ENCODE results near the gene MAML3. TPM values are rescaled to one million over a fixed set of nuclear protein-coding genes. Genes with fewer than 3 reads are reported as not detected.

The MAML3 gene
- total and polyA plus RNA-seq, 2 experiments from 2014 or later = 4.1 to 11.2 TPM

DNA sequence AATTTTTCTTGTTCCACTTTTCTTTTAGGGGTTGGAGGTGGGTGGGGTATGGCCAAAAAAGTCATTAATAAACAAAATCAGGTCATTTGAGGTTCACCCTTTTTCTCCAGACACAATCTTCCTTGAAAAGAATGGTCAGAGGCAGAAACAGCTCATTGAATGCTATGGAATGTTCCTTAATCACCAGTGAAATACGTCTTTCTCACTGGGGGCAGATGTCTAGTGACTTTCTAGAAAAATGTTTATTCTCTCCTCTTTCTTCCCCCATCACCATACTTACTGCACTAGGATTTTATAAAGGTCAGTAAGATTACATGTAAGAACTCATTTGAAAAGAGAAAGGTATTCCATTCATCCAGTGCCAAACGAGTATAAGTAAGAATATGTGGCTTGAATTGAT, 443.9 kb downstream of the MAML3 start:
- WGBS (ENCODE audit: low lambda C conversion rate, missing lambda C conversion rate) = 86% methylated on average over 2 of the region's 2 CpGs
- H3K27me3 ChIP-seq = no peaks in the 10 kb centered on the region
- H3K36me3 ChIP-seq (replicated peaks; ENCODE audit: insufficient read depth, low read depth) = peaks cover 4% of the 10 kb centered on the region
- no peak overlapping the region for H3K4me3 ChIP-seq
- no peaks in the 10 kb centered on the region for H3K9me3 ChIP-seq (ENCODE audit: low read depth)
- no peaks in the 10 kb centered on the region for H4K20me1 ChIP-seq (ENCODE audit: insufficient read depth, poor library complexity, severe bottlenecking)
- no peaks in the 10 kb centered on the region for H3K9me2 ChIP-seq (replicated peaks; ENCODE audit: insufficient read depth)
- no peak for DNase-seq (ENCODE audit: low spot score)
- no peak overlapping the region for H3K4me2 ChIP-seq
- TF ChIP-seq EZH2phosphoT487 (IDR thresholded peaks at IDR 0.05; ENCODE audit: low read depth, severe bottlenecking, unreplicated experiment) (no peak), EZH2 (IDR thresholded peaks at IDR 0.05; ENCODE audit: borderline replicate concordance) (no peak)
- TF ChIP-seq, protein P1, sequence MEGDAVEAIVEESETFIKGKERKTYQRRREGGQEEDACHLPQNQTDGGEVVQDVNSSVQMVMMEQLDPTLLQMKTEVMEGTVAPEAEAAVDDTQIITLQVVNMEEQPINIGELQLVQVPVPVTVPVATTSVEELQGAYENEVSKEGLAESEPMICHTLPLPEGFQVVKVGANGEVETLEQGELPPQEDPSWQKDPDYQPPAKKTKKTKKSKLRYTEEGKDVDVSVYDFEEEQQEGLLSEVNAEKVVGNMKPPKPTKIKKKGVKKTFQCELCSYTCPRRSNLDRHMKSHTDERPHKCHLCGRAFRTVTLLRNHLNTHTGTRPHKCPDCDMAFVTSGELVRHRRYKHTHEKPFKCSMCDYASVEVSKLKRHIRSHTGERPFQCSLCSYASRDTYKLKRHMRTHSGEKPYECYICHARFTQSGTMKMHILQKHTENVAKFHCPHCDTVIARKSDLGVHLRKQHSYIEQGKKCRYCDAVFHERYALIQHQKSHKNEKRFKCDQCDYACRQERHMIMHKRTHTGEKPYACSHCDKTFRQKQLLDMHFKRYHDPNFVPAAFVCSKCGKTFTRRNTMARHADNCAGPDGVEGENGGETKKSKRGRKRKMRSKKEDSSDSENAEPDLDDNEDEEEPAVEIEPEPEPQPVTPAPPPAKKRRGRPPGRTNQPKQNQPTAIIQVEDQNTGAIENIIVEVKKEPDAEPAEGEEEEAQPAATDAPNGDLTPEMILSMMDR (IDR thresholded peaks at IDR 0.05; ENCODE audit: poor library complexity) = no peak
- H3K4me1 ChIP-seq (ENCODE audit: insufficient read depth) = no peaks in the 10 kb centered on the region
- no peaks in the 10 kb centered on the region for H3K79me2 ChIP-seq
- no peak overlapping the region for H3K27ac ChIP-seq
- no peak overlapping the region for H2AFZ ChIP-seq

DNA sequence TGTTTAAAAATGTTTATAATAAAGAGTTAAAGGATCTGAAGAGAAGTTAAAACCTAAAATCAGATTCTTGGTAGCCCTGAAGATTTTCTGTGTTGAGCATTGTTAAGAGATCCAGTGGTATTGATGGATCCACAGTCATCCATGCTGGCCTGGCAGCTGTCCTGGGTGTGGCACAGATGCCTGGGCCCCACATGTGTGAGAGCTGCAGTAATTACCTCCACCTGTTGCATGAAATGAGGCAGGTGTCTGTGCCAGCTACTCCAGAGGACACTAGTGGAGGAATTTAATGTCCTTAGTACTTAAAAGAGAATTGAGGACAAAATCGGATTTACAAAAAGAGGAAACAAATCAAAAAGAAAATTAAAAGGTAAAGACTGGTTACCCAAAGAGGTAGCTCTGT, 444.3 kb downstream of the MAML3 start:
- H3K4me3 ChIP-seq = no peak overlapping the region
- H3K9me3 ChIP-seq (ENCODE audit: low read depth) = no peaks in the 10 kb centered on the region
- H3K36me3 ChIP-seq (replicated peaks; ENCODE audit: insufficient read depth, low read depth) = peaks cover 4% of the 10 kb centered on the region
- H2AFZ ChIP-seq = no peak overlapping the region
- no peak overlapping the region for H3K27ac ChIP-seq
- no peak overlapping the region for H3K4me2 ChIP-seq
- TF ChIP-seq EZH2 (IDR thresholded peaks at IDR 0.05; ENCODE audit: borderline replicate concordance) (no peak), EZH2phosphoT487 (IDR thresholded peaks at IDR 0.05; ENCODE audit: low read depth, severe bottlenecking, unreplicated experiment) (no peak)
- TF ChIP-seq, protein P1 (IDR thresholded peaks at IDR 0.05; ENCODE audit: poor library complexity) = no peak
- H3K9me2 ChIP-seq (replicated peaks; ENCODE audit: insufficient read depth) = no peaks in the 10 kb centered on the region
- H4K20me1 ChIP-seq (ENCODE audit: insufficient read depth, poor library complexity, severe bottlenecking) = no peaks in the 10 kb centered on the region
- no peaks in the 10 kb centered on the region for H3K4me1 ChIP-seq (ENCODE audit: insufficient read depth)
- DNase-seq (ENCODE audit: low spot score) = no peak
- H3K27me3 ChIP-seq = no peaks in the 10 kb centered on the region
- WGBS (ENCODE audit: low lambda C conversion rate, missing lambda C conversion rate) = 100% methylated on average over 1 of the region's 1 CpG
- H3K79me2 ChIP-seq = no peaks in the 10 kb centered on the region

DNA sequence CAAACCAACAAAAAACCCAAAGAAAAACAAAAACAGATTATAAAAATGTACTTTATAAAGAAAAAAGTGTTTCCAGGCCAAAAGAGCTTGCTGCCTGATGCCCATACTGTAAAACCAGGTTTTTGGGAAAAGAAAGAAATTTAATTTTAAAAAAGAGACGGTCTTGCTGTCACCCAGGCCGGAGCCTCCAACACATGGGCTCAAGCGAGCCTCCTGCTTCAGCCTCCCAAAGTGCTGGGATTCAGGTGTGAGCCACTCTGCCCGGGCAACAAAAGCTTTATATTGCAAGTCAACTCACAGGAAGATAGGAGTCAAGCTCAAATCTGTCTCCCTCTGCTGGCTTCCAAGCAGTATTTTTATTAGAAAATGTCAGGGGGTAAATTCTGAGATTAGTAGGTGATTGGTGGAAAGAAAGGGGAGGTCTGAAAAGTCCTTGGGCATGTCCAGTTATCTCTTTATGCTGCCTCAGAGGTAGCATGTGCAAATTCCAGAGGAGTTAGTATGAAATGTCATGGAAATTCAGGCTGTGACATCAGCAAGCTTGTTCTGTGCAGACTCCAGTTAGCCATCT, 449.0 kb downstream of the MAML3 start:
- Histone ChIP-seq H3K36me3 (replicated peaks; ENCODE audit: insufficient read depth, low read depth) (peaks cover 4% of the 10 kb centered on the region), H3K79me2 (peaks cover 2% of the 10 kb centered on the region), H3K4me1 (ENCODE audit: insufficient read depth) (no peaks in the 10 kb centered on the region), H4K20me1 (ENCODE audit: insufficient read depth, poor library complexity, severe bottlenecking) (no peaks in the 10 kb centered on the region), H3K4me3 (no peak overlapping the region), H3K9me2 (replicated peaks; ENCODE audit: insufficient read depth) (no peaks in the 10 kb centered on the region), H2AFZ (no peak overlapping the region), H3K27ac (no peak overlapping the region), H3K9me3 (ENCODE audit: low read depth) (no peaks in the 10 kb centered on the region), H3K27me3 (no peaks in the 10 kb centered on the region), H3K4me2 (no peak overlapping the region)
- TF ChIP-seq, protein P1 (IDR thresholded peaks at IDR 0.05; ENCODE audit: poor library complexity) = peak; percentile 10
- TF ChIP-seq EZH2 (IDR thresholded peaks at IDR 0.05; ENCODE audit: borderline replicate concordance) = no peak
- WGBS (ENCODE audit: low lambda C conversion rate, missing lambda C conversion rate) = 97% methylated on average over 4 of the region's 4 CpGs
- DNase-seq (ENCODE audit: low spot score) = no peak

DNA sequence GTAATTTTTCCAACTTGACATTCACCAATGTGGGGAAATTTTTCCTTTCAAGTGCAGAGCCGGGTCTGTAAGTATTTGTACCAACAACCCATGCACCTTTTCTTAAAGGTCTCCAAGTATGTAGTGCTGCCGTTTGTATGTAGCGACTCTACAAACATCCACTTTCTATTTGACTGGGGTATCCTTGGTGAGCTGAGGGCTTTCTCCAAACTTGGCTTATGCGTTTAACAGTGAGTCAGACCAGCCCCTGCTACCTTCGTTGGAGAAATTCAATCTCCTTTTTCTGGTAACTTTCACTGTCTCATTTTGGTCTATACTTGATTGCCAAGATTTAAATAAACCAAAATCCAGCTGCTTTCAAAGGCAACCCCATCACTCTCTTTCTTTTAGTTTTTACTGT, 453.4 kb downstream of the MAML3 start:
- Histone ChIP-seq H3K4me1 (ENCODE audit: insufficient read depth) (no peaks in the 10 kb centered on the region), H2AFZ (no peak overlapping the region), H3K4me3 (no peak overlapping the region), H3K36me3 (replicated peaks; ENCODE audit: insufficient read depth, low read depth) (no peaks in the 10 kb centered on the region), H3K4me2 (no peak overlapping the region), H3K9me2 (replicated peaks; ENCODE audit: insufficient read depth) (no peaks in the 10 kb centered on the region), H3K79me2 (peaks cover 7% of the 10 kb centered on the region), H3K9me3 (ENCODE audit: low read depth) (no peaks in the 10 kb centered on the region), H4K20me1 (ENCODE audit: insufficient read depth, poor library complexity, severe bottlenecking) (no peaks in the 10 kb centered on the region), H3K27ac (no peak overlapping the region), H3K27me3 (no peaks in the 10 kb centered on the region)
- TF ChIP-seq EZH2 (IDR thresholded peaks at IDR 0.05; ENCODE audit: borderline replicate concordance) (no peak), EZH2phosphoT487 (IDR thresholded peaks at IDR 0.05; ENCODE audit: low read depth, severe bottlenecking, unreplicated experiment) (no peak)
- TF ChIP-seq, protein P1 (IDR thresholded peaks at IDR 0.05; ENCODE audit: poor library complexity) = no peak
- DNase-seq (ENCODE audit: low spot score) = no peak
- 73% methylated on average over 5 of the region's 5 CpGs for WGBS (ENCODE audit: low lambda C conversion rate, missing lambda C conversion rate)

Measured in hepatocyte (in vitro differentiated cells).